CD1c-positive myeloid dendritic cell (primary cell): Measurements from ENCODE around the gene MYH9.

Source experiments
- DNase-seq: peaks from one replicate; pipeline ENCODE4 v3.0.0-alpha.2; 2016; ENCODE audit errors: extremely low spot score

The MYH9 gene

DNA sequence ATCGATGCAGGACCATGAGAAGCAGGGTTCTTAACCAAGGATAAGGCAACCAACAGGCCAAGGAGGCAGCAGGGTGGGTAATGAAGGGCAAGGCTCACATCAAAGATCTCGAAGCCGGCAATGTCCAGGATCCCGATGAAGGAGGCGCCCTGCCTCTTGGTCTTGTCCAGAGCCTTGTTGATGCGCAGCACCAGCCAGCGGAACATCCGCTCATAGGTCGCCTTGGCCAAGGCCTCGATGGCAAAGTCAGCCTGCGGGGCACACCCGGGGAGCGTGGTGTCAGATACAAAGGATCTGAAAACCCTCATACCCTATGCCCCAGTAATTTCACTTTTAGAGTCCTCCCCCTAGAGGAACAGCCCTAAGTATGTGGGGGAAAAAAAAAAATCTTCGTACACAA lies 71.3 kb downstream of the MYH9 start:
- DNase-seq: no peak

DNA sequence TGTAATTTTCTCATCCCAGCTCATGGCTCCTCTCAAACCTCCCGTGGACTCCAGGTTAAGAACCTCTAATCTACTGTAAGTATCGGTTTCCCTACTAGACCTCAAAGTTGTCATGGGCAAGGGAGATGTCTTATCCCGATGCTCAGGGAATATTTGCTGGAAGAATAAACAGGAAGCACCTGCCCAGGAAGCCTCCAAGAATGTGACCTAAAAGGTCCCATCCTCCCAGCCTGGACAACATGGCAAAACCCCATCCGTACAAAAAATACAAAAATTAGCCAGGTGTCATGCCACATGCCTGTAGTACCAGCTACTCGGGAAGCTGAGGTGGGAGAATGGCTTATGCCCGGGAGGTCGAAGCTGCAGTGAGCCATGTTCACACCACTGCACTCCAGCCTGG lies 72.4 kb downstream of the MYH9 start:
- no peak for DNase-seq

DNA sequence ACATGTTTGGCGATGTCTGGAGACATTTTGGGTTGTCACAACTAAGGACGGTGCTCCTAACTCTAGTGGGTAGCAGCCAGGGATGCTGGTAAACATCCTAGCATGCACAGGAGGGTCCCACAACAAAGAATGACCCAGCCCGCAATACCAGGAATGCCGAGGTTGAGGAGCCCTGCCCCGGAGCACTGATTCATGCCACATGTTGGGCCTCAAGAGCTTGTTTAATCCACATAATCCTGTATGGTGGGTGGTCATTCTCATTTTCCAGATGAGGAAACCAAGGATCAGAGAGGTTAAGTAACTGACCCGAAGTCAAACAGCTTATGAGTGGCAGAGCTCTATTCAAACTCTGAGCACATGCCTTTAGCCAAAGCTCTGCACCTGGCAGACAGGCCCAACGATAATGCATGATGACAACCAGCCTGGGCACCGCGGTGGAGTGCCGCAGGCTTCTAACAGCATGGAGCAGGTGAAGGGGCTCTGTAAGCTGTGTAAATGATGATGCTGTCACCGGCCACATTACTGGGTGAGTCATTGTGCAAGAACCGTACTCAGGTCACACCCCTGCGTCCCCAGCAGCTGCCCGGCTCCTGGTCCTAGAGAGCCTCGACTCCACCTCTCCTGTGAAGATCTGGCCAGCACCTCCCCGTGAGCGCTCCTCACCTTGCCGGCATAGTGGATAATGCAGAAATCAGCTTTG lies 76.2 kb downstream of the MYH9 start:
- no peak for DNase-seq

DNA sequence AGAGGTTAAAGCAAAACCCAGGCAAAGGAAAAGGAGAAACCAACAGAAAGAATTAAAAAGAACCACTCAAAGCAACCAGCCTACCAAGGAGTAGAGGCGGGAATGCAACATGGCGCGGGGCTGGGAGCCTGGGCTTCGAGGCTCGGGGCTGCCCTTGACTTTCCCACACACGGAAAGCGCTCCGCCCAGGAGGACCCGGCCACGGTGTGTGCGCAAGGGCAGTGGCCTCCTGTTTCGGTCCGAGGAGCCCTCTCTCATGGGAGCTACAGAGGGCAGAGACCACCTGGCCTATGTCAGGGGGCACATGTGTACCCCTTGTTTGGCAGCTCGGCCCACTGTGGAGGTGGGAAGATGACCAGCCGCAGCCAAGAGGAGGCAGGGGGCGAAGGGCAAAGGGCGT lies 78.9 kb downstream of the MYH9 start:
- DNase-seq: no peak

DNA sequence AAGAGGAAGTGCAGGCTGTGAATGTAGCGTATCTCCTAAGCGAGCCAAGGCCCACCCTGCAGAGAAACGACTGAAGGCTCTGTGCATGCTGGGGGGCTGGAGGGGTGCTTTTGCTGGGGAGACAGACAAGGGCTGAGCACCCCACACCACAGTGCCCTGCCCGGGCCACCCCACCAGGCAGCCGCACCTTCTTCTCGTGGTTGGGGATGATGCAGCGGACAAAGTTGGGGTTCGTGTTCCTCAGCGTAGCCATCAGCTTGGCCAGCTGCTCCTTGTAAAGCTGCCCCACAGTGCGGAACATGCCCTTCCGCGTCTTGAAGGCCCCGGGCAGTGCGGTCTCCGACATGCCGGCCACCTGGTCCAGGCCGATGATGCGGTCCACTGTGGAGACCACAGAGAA lies 81.5 kb downstream of the MYH9 start:
- DNase-seq: no peak

DNA sequence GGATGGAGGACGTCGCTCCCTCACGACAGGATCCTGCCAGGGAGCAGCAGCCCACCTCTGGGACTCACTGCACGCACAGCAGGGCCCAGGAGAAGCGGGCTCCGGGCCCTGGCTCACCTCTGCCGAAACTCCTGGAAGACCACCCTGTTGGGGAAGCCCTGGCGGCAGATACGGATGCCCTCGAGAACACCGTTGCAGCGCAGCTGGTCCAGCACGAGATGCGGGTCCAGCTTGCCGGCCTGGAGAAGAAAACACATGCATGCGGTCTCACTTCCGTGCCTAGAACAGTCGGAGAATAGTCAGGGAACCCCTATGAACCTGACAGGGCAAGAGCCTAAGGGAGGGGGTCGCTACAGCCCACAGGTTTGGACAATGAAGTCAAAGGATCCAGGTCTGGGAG lies 82.0 kb downstream of the MYH9 start:
- DNase-seq: no peak

DNA sequence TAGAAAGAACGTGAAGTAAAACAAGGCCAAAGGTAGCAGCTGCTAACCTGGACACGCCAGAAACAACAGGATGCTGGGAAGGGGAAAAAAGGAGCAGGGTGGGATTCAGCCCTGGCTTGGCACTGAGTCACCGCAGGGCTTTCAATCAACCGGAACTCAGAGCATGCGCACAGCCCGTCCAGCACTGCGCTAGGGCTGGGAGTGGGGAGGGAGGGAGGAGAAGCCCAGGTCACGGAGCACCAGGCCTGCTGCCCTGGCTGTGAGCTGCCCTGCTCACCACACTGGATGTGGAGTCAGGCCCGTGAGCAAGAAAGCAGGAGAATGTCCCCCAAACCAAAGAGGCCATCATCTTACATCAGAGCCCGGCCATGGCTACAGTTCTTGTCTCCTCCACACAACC lies 83.3 kb downstream of the MYH9 start:
- no peak for DNase-seq

DNA sequence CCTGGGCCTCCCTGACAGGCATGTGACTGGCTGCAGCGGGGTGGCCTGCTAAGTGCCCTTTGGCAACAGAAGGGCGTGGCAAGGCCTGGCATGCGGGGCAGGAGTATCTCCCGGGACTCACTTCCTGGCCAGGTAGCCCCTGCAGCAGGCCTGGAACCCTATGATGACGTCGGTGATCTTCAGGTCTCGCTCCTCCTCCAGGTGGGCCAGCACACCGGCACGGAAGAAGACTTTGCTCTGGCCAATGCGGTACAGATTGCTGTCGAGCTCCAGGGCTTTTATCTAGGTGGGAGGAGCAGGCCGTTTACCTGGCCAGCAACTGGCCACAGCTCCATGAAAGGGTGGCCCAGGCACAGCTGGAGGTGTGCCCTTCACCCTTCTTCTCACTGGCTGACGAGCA lies 83.9 kb downstream of the MYH9 start:
- no peak for DNase-seq

DNA sequence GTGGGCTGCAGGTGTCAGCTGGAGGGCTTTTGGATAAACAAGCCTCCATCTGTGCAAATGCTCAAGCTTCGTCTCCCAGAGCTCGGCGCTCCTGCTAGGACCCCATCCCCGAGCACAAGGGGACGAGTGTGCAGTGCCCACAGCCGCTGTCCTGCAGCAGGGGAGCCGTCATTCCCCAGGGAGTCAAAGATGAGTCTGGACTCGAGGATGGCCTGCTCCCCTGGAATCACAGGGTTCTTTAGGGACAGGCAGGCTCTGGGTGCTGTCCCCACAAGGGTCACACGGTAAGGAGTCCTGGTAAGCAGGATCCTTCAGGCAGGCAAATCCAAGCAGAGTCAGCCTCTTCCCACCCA lies 84.7 kb downstream of the MYH9 start:
- DNase-seq: no peak

DNA sequence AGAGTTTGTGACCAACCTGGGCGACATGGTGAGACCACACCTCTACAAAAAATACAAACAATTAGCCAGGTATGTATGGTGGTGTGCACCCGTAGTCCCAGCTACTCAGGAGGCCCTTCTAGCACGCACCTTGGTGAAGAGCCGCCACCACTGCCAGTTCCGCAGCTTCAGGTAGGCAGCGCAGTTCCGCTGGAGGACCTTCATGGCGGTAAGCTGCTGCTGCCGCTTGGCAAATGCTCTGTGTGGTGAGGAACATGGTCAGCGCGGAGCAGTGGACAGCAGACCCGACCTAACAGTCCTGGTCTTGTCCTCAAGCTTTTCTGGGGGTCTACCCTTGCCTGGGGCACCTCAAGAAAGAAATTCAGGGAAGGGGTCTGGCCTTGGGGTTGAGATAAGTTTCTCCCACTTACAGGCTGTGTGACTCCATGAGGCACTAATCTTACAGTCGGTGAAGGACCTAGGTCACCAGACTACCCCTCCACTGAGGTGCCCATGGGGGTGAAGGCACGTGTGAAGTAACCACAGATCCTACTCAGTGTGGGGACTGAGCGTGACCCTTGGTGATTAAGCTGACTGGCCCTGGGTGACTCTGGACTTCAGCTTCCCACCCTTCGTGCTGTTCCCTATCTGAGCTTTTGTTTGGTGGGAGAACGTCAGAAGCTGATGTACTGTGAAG lies 85.2 kb downstream of the MYH9 start:
- DNase-seq: no peak

DNA sequence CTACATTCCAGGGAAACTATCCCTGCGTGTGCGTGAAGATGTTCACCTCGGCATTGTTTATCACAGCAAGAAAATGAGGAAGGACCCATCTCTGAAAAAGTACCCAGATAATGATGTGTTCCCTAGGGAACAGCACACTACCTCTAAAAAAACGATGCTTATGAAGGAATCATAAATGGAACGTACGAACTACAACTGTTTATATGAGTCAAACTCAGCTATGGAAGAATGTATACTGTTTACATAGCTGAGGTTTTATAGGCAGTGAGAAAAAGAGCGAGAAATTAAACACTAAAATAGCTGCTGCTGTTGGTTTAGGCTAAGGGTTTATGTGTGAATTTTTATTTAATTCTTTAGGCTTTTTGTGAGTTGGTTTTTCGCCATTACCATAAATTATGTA lies 85.9 kb downstream of the MYH9 start:
- DNase-seq: no peak

DNA sequence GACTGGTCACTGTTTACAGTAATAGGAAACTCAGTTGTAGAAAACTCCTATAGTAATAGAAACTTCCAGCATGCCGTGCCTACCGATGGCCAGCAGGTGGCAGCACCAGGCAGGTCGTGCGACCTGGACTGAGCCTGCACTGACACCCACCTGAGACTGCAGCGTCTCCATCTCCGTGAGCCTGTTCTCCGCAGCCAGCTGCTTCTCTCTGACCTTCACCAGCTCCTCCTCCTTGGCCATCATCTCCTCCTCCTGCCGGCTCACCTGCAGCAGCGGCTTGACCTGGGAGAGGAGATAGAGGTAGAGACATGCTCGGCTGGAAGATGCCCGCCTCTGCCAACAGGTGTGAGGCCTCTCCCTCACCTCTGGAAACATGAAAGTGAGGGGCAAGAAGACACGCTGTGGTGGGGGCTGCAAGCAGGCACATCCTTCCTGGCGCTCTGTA lies 86.4 kb downstream of the MYH9 start:
- DNase-seq: peak; percentile 77

DNA sequence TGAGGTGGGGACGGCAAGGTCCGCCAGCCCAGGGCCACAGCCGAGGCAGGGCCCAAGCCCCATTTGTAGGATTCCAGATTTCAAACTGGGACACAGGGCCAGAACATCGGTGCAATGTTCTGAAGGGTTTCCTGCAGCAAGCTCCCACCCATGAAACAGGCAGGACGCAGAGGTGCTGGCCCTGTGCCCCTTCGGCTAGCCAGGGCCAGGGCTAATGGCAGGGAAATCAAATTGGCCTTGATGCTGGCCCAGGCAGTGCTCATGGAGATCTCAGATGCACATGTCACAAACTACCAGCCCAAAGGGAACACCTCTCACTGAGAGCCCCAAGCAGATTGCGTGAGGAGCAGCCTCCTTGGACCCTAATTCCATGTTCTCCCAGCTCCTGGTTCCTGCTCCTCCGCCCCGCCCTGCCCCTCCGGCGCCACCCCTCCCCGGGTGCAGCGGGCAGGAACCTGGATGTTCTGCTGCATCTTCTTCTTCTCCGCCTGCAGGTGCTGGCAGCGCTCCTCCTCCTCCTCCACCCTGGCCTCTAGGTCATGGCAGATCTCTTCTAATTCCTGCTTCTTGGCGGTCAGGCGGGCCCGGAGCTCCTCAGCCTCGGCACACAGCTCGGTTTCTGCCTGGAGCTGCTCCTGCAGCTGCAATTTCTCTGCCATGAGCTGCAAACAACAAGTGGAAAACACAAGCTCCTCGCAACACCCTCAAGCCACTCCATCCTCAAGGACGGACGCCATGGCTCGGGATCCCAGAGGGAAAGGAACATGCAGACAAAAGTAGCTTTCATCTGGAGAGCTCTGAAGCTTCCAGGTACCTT lies 87.2 kb downstream of the MYH9 start:
- no peak for DNase-seq

DNA sequence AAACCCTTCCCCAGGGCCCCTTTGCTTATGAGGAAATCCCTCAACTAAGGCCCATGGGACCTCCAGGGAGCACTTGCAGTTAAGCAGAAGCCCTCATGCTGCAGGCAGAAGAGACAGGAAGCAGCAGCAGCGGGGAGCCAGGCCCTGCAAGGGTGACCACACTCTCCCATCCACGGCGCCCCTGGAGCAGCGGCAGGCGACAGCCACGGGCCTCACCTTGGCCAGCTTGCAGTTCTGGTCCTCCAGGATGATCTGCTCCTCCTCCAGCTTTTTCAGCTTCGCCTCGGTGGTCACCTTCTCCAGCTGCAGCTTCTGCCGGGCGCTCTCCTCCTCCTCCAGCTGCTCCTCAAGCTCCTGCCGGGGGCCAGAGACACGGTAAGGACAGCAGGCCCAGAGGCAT lies 87.9 kb downstream of the MYH9 start:
- no peak for DNase-seq

DNA sequence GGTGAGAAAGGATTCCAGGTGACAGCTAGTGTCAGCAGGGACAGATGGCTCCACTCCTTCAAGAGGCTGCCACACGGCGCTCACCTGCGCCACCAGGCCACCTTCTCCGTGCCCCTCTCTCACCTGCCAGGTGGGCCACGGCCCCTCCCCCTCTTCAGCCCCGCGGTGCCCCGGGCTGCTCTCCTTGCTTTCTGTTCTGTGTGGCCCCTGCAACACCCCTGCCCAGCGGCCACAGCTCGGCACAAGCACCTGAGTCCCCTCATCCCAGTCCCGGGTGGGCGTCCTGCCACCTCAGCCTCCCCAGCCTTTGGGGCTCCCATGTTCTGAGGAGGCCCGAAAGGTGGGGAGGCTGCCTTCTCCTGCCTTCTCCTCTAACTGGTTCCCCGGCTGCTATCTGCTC lies 88.5 kb downstream of the MYH9 start:
- DNase-seq: no peak

DNA sequence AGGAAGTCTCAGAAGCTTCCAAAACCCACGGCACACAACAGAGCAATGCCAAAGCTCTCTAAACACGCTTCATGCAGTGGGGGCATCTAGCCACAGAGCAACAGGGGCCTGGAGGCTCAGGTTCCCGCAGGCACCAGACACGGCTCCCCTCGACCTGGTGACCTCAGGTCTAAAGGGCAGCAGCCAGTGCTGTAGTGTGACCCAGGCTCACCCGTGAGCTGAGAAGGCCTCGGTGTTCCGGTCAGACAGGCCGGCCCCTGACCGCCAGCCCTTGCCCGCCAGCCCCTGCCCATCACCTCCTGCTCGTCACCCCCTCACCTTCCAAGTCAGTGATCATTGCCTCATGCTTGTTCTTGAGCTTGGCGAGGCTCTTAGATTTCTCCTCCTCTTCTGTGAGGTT lies 89.2 kb downstream of the MYH9 start:
- no peak for DNase-seq

DNA sequence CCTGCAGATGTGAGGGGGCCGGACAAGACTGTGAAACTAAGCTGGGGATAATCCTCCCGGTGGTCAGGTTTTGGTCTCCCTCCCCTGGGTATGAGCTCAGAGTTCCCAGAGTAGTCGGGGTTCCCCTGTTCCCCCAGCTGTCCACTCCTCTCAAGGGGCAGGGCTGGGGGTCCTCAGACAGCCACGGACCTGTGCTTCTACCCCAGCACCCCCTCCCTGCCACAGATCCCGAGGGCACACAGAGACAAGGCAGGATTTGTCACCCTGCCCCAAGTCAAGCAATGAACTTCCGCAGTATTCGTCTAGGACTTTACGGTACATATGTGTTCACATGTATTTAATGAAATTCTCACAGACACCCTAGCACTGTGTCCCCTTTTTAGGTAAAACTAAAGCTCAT lies 89.6 kb downstream of the MYH9 start:
- no peak for DNase-seq

DNA sequence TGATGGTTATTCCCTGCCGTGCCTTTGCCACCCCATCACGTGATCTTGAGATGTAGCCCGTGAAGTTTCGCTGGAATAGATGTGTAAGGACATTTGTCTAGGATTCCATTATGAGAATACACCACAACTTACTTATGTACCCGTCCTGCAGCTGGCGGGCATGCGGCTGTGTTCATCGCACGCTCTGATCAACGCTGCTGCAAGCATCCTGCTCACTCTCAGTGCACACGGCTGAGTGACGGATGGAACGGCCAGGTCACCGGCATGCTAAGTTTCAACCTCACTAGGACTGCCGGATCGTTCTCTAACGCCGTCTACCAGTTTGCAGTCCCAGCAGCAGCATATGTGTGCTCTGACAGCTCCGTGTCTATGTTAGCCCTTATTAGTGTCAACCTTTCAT lies 90.2 kb downstream of the MYH9 start:
- DNase-seq: no peak

DNA sequence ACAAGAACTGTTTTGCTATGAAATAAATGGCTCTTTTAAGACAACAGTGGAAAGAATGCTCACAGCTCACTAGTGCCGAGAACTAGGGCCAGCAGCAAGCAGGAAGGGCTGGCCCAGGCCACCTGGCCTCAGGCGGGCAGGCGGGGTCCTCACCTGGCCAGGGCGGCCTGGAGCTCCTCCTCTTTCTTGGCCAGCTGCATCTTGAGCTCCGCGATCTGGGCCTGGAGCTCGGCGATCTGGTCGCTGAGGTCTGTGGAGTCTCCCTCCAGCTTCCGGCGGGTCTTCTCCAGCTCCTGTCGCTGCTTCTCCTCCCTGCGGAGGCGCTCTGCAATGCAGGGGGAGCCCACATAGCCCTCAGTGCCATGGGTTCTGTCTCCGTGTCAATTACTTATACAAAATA lies 91.1 kb downstream of the MYH9 start:
- DNase-seq: no peak

DNA sequence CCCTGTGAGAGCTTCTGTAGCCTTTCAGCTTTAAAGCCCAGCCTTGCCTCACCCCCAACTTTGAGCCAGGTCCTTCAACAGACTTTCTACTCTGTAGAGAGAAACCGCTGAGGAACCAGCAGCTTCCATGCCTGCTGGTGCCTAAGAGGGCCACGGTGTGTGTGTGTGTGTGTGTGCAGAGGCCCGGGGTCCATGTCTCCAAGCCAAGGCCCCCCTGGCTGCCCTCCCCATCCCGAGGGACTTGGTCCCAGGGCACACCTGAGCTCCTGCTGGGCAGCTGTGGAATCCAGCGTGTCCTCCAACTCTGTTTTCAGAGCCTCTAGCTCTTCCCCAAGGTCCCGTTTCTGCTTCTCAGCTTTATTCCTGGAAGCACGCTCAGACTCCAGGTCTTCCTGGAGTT lies 92.5 kb downstream of the MYH9 start:
- no peak for DNase-seq

DNA sequence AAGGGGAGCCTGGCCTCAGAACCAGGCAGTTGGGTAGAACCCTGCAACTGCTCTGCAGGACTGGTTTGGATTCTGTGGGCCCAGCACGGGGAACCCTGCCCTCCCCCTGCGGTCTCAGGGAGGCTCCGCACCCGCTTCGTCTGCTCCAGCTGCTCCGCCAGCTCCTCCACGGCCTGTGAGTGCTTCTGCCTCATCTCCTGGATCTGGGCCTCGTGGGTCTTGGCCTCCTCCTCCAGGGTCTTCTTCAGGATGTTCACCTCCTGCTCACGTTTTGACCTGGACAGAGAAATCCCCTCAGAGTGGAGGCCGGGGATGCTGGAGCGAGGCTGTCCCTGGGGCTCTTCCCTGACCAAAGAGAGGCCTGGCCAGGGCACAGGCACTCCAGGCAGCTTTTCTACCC lies 93.0 kb downstream of the MYH9 start:
- no peak for DNase-seq

DNA sequence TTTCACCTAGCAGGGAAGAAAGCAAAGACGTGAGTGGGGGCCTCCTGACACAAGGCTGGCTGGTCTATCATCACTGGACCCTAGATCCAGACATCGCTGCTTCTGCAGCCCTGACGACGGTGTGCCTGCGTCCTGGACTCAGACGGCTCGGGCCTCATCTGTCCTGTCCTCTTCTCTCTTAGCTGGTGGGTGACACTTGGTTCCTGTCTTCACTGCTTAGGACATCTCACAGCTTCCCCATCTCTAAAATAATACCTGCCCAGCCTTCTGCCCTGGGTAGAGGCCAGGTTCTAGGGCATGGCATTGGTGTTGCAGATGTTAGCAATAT lies 93.5 kb downstream of the MYH9 start:
- DNase-seq: no peak

DNA sequence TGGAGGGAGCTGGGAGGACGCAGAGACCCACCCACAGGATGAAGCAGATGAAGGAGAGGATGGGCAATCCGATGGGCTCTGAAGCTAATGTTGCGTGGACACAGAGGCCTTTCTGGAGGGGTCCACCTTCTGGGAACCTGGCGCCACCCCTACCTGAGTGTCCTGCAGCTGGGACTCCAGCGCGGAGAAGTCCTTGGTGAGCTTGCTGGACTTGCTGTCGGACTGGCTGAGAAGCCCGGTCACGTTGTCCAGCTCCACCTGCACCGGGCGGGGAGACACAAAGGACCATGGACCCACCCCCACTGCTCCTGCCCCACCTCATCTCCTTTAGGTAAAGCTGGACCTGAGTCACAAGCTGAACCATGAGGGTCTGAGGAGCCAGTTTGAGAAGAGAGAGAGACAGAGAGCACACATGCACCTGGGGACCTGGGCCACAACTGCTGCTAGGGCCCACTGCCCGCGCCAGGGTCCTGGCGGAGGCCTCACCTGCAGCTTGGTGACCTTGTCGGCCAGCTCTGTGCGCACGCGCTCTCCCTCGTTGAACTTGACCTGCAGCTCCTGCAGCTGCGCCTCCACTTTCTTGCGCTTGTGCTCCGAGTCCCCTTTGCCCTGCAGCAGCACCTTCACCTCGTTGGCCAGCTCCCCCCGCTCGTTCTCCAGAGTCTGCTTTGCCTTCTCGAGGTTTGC lies 94.0 kb downstream of the MYH9 start:
- no peak for DNase-seq
